ENCODE results near the gene GP1BB. TPM values are rescaled to one million over a fixed set of nuclear protein-coding genes. Genes with fewer than 3 reads are reported as not detected.

GP1BB gene
- total and polyA plus RNA-seq, 2 donors (not counting 3 experiments of a cell fraction or from before 2014, with no cell fraction given): 1.7 to 6.2 TPM

GRCh38 chr22:19732403-19733113, 9.2 kb downstream of the GP1BB start:
- FAIRE-seq (no peak), DNase-seq (ENCODE audit: low read depth, low spot score) (no peak)
- H3K27me3 ChIP-seq (ENCODE audit: control insufficient read depth in 2 of 2, insufficient read depth in 2 of 2, low read length in 2 of 2): no peaks in the 10 kb centered on the region
- H3K27ac ChIP-seq (ENCODE audit: insufficient read depth, low read depth, low read length): no peak overlapping the region
- H3K9me1 ChIP-seq (replicated peaks; ENCODE audit: control insufficient read depth, extremely low read depth, insufficient read depth, low read length): no peaks in the 10 kb centered on the region
- no peak overlapping the region for H3K4me2 ChIP-seq (ENCODE audit: insufficient read depth, low read length)
- no peak for TF ChIP-seq POLR2A (IDR thresholded peaks at IDR 0.05; ENCODE audit: low read depth, low read length)
- no peak for TF ChIP-seq MYC (IDR thresholded peaks at IDR 0.05; ENCODE audit: low read depth, low read length)
- no peak for TF ChIP-seq EZH2 (IDR thresholded peaks at IDR 0.05; ENCODE audit: borderline replicate concordance, low read depth, low read length, severe bottlenecking)
- TF ChIP-seq FOS (IDR thresholded peaks at IDR 0.05; ENCODE audit: borderline replicate concordance, insufficient read depth, low read length): no peak
- TF ChIP-seq CTCF (IDR thresholded peaks at IDR 0.05; ENCODE audit: extremely low read depth in 1 of 2, insufficient read depth in 1 of 2, low read depth in 1 of 2, low read length in 2 of 2): no peak
- TF ChIP-seq POLR2AphosphoS5 (IDR thresholded peaks at IDR 0.05; ENCODE audit: insufficient read depth, low read depth, low read length): no peak
- no peak for TF ChIP-seq GATA2 (IDR thresholded peaks at IDR 0.05; ENCODE audit: insufficient read depth, insufficient read length, low read depth, low read length)
- TF ChIP-seq JUN (IDR thresholded peaks at IDR 0.05; ENCODE audit: borderline replicate concordance, insufficient read depth, insufficient read length, low read depth): no peak
- no peak for TF ChIP-seq MAX (IDR thresholded peaks at IDR 0.05; ENCODE audit: insufficient read depth, insufficient read length)
- no peaks in the 10 kb centered on the region for H3K36me3 ChIP-seq (ENCODE audit: control insufficient read depth in 2 of 2, extremely low read depth in 1 of 2, insufficient read depth in 2 of 2, low read length in 2 of 2)
- ChIA-PET CTCF (interaction anchor here (0.8 to 5.5 kb wide), 4 partner anchors 9 to 180 kb away, joined by 4 to 372 read pairs (median 20); partner anchors contain the start of gene GP1BB), POLR2A (no interaction called here)
- no peaks in the 10 kb centered on the region for H4K20me1 ChIP-seq (replicated peaks; ENCODE audit: control insufficient read depth, extremely low read depth, insufficient read depth, low read length)
- H3K4me3 ChIP-seq (replicated peaks in 1 of 3; ENCODE audit: insufficient read depth in 1 of 3, low read depth in 1 of 3, low read length in 3 of 3): no peak overlapping the region
- dilution Hi-C loops (cut with MboI; ENCODE audit: extremely low pct_ligation_motif_present, low sequenced_read_pairs): no loop called here
- H3K9me3 ChIP-seq (replicated peaks; ENCODE audit: control insufficient read depth, insufficient read depth, low read length): no peaks in the 10 kb centered on the region
- no peaks in the 10 kb centered on the region for H3K79me2 ChIP-seq (ENCODE audit: control insufficient read depth, insufficient read depth, low read length)
- no peak overlapping the region for H3K9ac ChIP-seq (replicated peaks; ENCODE audit: extremely low read depth, insufficient read depth, low read length)
- H2AFZ ChIP-seq (ENCODE audit: low read depth, low read length): no peak overlapping the region
- no TSS peak for BruUV-seq (replicated peaks)
- peaks cover 3% of the 10 kb centered on the region for H3K4me1 ChIP-seq (ENCODE audit: control insufficient read depth, extremely low read depth, insufficient read depth, low read length)
- intact Hi-C loops (cut with micrococcal nuclease): no loop called here

All from endothelial cell of umbilical vein (primary cell).